Activated CD8-positive, alpha-beta memory T cell treated with anti-CD3 and anti-CD28 coated beads for 4 hours (primary cell): Measurements from ENCODE around the gene HEXA.

Experiments
- DNase-seq, 2 donors: peaks; one replicate each; pipeline ENCODE4 v3.0.0-alpha.2; 2020; ENCODE audit warnings: low read depth in 2 of 2

HEXA gene

DNA sequence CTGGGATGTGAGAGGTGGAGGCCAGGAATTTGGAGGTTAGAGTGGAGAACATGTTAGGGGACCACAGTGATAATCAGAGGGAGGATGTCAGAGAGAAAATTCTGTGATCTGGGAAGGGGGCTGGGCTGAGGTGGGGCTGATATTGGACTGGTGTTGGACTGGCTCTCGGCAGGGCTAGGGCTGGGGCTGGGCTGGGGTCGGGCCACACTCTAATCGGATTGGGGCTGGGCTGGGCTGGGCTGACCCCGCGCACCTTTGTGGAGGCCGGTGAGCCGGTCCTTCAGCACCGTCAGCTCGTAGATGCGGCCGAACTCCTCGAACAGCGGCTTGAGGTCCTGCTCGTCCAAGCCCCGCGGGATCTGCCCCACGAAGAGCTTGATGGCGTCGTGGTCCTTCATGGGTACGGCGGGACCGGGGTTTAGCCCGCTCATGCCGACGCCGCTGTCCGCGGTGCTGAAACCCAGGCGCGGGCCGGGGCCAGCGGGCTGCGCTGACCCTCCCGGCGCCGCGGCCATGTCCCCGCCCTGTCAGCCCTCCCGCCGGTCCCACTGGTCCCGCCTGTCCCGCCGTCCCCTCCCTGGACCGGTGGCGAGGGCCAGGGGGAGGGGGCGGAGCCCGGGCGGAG is 56.3 kb downstream of the HEXA start:
- no peak for DNase-seq

- DNase-seq: no peak
Measured at GRCh38 chr15:72318408-72318942, 57.3 kb downstream of the HEXA start.

DNA sequence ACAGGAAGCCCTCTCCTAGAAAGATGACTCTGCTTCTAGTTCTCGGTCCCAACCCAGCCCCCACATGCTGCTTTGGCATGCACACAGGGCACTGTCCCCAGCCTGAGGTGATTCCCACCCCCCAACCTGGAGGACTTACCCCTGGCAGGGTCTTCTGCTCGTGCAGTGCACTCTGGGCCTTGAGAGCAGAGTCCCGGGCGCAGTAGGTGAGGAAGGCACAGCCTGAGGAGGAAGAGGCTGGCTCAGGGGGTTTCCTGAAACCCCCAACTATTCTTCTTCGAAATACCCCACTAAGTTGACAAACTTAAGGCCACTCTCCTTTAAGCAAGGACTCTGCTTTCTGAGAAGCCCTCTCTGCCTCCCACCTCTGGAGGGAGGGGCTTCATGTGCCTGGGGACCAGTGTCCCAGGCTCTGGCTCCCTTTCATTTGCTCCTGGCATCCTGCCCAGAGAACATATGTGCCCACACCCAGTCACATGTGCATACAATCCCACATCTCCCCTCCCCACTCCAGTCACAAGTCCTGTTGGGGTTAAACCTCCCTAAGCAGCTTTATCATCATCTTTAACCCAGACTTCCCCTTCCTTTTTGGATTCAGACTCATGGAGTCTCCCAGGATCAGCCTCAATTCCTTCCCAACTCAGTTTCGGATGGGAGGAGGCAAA is 60.0 kb downstream of the HEXA start:
- DNase-seq: no peak

- no peak for DNase-seq
Measured at GRCh38 chr15:72313881-72314280, 61.9 kb downstream of the HEXA start.

DNA sequence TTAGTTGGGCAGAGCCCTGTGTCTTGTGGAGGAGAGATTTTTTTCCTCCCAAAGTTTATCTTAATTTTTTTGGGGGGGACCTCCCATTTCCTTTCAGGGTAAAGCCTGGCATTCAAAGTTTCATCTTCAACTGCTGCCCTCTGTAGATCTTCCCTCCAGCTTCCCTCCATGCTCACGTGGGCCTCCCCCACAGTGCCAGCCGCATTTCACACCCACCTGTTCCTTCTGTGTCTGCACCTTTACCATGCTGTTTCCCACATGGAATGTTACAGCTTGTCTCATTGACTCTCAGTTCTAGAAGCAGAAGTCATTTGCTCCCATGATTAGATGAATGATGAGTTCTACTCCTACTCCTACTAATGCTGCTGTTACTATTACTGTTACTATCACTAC is 62.4 kb downstream of the HEXA start:
- no peak for DNase-seq

- peak in 1 of 2 donors; percentile 28 for DNase-seq
Measured at GRCh38 chr15:72312605-72313447, 63.0 kb downstream of the HEXA start.

DNA sequence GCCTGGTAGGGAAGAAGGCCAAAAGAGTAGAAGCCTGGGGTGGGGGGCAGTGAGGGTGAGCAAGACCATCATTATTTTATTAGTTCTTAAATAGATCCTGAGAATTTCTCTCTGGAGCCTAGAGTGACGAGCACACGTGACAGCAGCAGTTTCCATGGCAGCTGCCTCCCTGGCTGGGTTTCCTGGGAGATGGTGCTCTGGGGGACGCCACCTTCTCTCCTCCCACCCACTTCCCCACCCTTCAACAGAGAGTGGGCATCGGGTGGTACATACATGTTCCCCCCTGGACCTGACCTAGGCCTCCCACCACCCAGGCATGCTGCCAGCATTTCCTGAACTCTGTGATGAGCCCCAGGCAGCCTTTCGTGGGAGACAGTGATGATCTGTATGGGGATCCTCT is 68.8 kb downstream of the HEXA start:
- DNase-seq: no peak

DNA sequence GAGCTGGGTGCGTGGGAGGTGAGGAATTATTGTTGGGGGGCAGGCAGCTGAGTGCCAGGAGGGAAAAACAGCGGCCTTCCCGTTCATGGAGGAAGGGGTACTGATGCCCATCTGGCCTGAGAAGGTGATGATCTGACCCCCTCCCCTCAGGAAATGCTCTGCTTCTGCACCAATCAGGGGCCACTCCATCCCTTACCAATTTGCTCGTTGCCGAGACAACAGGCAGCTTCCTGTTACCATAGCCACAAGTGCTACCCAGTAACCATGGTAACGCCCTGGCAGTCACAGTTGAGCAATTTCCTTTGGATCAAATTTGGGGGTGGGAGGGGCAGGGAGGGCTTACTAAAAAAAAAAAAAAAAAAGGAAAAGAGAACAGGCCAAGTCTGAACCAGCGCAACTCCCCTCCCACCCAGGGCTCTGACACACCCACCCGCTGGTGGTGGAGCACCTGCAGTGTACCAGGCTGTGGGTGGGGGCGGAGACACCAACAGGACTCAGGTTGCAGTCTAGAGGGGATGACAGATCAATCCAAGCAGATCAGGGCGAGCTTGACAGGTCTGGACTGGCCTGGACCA is 69.5 kb downstream of the HEXA start:
- peak in 1 of 2 donors; percentile 4 for DNase-seq

DNA sequence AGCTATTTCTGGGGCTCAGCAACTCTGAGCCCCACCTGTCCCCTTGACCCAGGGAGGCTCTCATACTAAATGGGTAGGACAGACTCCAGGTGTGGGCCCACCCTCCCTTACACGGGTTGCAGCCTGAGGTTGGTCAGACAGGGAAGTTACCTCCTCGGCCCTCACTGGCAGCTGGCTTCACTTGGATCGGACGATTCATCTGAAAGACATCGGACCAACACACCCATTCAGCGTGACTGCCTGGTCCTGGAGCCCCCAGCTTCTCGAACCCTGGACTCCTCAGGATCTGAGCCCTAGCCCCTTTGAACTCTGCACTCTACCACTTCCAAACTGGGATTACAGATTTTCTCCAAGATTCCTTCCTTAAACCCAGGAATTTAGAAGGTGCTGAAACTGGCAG is 71.2 kb downstream of the HEXA start:
- no peak for DNase-seq

- DNase-seq: no peak
Measured at GRCh38 chr15:72302955-72303354, 72.9 kb downstream of the HEXA start.
